ENCODE results near the gene FAM181A.
A peak's percentile ranks its signal among the peaks of the same experiment; 100 is the strongest.

The FAM181A gene

DNA sequence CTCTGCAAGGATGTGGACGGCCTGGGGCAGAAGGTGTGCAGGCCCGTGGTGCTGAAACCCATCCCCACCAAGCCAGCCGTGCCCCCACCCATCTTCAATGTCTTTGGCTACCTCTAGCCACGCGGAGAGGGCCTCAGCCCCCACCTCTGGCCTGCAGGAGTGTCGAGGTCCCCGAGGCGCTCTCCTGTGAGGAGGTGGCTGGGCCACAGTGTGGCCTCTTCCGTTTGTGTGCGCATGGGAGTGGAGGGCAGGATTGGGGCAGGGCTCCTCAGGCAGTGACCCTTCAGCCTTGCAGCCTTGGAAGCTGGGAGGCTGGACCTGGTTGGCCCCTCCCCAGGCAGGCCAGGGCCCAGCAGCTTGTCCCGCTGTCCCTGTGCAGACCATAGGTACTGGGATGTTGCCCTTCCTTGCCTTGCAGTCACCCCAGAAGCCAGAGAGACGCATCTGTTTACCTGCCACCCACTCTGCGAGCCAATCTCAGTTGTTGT, 1.9 kb downstream of the FAM181A start:
- TF ChIP-seq, protein P1, sequence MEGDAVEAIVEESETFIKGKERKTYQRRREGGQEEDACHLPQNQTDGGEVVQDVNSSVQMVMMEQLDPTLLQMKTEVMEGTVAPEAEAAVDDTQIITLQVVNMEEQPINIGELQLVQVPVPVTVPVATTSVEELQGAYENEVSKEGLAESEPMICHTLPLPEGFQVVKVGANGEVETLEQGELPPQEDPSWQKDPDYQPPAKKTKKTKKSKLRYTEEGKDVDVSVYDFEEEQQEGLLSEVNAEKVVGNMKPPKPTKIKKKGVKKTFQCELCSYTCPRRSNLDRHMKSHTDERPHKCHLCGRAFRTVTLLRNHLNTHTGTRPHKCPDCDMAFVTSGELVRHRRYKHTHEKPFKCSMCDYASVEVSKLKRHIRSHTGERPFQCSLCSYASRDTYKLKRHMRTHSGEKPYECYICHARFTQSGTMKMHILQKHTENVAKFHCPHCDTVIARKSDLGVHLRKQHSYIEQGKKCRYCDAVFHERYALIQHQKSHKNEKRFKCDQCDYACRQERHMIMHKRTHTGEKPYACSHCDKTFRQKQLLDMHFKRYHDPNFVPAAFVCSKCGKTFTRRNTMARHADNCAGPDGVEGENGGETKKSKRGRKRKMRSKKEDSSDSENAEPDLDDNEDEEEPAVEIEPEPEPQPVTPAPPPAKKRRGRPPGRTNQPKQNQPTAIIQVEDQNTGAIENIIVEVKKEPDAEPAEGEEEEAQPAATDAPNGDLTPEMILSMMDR (IDR thresholded peaks at IDR 0.05; ENCODE audit: low read depth, low read length) = no peak
- no peak for DNase-seq (ENCODE audit: low read depth in 2 of 2)
- H3K4me3 ChIP-seq (replicated peaks in 1 of 2; ENCODE audit: low read depth in 2 of 2, low read length in 2 of 2) = no peak overlapping the region

DNA sequence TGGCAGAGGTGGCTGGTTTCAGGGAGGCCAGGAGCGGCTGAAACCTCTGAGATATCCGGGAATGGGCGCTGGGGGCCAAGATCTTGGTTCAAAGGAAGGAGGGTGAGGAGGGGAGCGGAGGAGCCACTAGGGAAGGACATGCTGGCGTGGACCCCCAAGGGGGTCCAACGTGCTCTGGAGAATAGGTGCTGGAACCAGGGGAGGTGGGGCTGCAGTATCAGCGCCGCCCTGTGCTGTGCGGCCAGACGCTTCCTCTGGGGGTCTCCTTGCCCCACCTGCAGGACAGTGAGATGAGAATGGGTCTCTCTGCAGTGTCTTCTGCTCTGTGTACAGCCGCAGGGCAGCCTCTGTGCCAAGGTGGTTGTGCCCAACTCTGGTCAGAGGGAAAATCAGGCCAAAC, 2.5 kb downstream of the FAM181A start:
- TF ChIP-seq, protein P1 (IDR thresholded peaks at IDR 0.05; ENCODE audit: low read depth, low read length) = no peak
- no peak for DNase-seq (ENCODE audit: low read depth in 2 of 2)
- H3K4me3 ChIP-seq (replicated peaks in 1 of 2; ENCODE audit: low read depth in 2 of 2, low read length in 2 of 2) = no peak overlapping the region

DNA sequence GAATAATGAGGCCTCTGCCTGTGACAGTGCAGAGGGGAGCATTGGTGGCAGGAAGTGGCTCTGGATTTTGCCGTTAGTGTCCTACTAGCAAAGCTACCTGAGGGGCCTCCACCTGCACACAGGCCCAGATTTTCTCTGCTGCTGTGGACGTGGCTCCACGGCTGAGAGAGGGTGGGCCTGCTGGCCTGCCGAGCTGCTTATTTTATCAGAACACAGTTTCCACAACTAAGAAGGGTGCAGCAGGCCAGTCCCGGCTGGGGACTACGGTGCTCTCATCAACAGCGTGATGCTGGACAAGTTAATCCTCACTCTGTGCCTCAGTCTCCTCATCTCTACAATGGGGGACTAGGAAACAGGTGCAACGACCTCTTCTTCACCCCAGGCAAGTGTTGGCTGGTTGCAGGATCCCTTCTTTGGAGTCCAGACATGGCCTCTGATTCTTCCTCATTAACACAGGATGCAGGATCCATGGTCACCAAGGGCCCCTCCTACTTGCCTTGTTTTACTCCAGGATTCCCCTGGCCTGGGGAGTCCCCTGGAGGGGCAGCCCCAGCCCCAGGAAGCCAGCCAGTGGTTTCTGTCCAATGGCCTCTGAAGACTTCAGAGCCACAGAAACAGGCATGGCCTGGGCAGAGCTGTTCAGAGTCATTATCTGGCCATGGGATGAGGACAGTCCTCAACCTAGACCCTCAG, 3.3 kb downstream of the FAM181A start:
- H3K4me3 ChIP-seq (replicated peaks in 1 of 2; ENCODE audit: low read depth in 2 of 2, low read length in 2 of 2) = no peak overlapping the region
- DNase-seq (ENCODE audit: low read depth in 2 of 2) = no peak
- TF ChIP-seq, protein P1 (IDR thresholded peaks at IDR 0.05; ENCODE audit: low read depth, low read length) = no peak

DNA sequence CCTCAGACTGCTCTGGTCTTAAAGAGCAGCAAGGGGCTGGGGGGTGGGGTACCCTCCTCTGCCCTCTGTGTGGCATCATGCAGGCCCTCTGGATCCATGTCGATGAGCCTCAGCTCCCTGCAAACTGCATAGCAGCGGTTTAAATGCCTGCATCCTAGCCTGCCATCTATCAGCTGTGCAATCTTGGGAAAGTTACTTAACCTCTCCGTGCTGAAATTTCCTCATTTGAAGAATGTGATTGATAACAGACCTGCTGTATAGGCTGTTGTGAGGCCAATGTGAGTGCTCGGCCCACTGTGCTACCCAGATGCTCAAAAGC, 3.8 kb downstream of the FAM181A start:
- no peak overlapping the region for H3K4me3 ChIP-seq (replicated peaks in 1 of 2; ENCODE audit: low read depth in 2 of 2, low read length in 2 of 2)

DNA sequence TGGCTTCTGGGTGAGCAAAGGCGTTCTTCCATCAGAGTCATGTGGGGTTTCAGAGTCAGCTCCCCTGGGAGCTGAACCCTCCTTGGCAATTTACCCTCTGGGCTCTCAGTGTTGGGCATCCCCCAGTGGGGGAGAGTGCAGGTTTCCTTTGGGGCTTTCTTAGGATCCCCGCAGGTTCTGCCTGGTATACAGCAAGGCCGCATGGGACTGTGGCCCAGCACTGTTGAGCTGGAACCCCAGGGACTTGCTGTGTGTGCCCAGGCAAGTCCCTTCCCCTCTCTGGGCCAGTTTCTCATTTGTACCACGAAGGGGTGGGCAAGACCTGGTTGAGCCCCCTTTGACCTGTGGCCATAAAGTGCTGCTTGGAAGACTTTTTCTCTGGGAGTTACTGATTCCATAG, 5.5 kb downstream of the FAM181A start:
- no peak for DNase-seq (ENCODE audit: low read depth in 2 of 2)
- no peak overlapping the region for H3K4me3 ChIP-seq (replicated peaks in 1 of 2; ENCODE audit: low read depth in 2 of 2, low read length in 2 of 2)
- TF ChIP-seq, protein P1 (IDR thresholded peaks at IDR 0.05; ENCODE audit: low read depth, low read length) = no peak

More for the DNA sequence above, 3.8 kb downstream of the FAM181A start:
- no peak for DNase-seq (ENCODE audit: low read depth in 2 of 2)
- TF ChIP-seq, protein P1 (IDR thresholded peaks at IDR 0.05; ENCODE audit: low read depth, low read length) = no peak

DNA sequence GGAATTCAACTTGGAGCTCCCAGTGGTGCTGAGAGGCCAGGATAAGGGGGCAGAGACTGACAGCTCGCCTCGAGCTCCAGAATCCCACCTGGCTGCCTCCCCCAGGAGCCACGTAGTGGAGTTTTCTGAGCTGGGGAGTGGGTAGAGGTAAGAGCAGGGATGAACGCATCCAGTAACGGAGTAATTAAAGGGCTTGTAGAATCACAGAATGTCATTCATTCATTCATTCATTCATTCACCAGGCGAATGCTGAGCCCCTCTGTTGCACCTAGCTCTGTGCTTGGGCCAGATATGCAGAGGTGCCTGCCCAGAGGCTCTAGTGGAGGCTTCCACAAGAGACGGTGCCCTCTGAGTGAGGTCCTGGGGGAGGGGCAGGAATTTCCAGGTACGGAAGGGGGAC, 8.1 kb downstream of the FAM181A start:
- DNase-seq (ENCODE audit: low read depth in 2 of 2) = no peak
- TF ChIP-seq, protein P1 (IDR thresholded peaks at IDR 0.05; ENCODE audit: low read depth, low read length) = no peak
- H3K4me3 ChIP-seq (replicated peaks in 1 of 2; ENCODE audit: low read depth in 2 of 2, low read length in 2 of 2) = no peak overlapping the region

DNA sequence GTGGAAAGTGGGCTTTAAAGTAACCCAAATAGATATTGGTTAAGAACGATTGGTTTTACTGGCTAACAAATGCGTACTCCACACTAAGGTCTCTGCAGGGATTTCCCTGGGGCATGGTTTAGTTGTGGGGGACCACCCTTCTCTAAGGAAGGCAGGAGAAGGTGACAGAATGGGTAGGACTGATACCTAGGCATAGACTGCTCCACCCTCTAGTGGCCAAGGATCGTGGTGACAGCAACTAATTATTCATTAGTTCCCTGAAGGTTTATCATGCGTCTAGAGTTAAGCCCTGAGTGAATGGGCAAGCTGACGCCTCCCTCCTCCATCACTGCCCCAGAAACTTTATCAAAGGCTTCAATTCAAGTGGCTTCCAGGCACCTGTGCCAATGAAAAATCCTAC, 9.1 kb downstream of the FAM181A start:
- DNase-seq (ENCODE audit: low read depth in 2 of 2) = no peak
- H3K4me3 ChIP-seq (replicated peaks in 1 of 2; ENCODE audit: low read depth in 2 of 2, low read length in 2 of 2) = no peak overlapping the region
- TF ChIP-seq, protein P1 (IDR thresholded peaks at IDR 0.05; ENCODE audit: low read depth, low read length) = peak; percentile 32
